Activated T-cell treated with anti-CD3 and anti-CD28 coated beads, Interleukin-2, amount 50 U/mL, for 24 hours (primary cell): ENCODE results near the gene POLN.
A peak's percentile ranks its signal among the peaks of the same experiment; 100 is the strongest.

Experiments
- DNase-seq: peaks from one replicate; pipeline ENCODE4 v3.0.0-alpha.2; 2020
- H3K27ac Mint-ChIP-seq: 2 replicates; pipeline ENCODE4 v1.8.0; 2020; ENCODE audit warnings: mild to moderate bottlenecking, mixed read lengths
- H3K27me3 Mint-ChIP-seq: 2 replicates; pipeline ENCODE4 v1.8.0; 2020; ENCODE audit warnings: mixed read lengths
- H3K36me3 Mint-ChIP-seq: 2 replicates; pipeline ENCODE4 v1.8.0; 2020; ENCODE audit warnings: low read depth, mixed read lengths
- H3K4me1 Mint-ChIP-seq: 2 replicates; pipeline ENCODE4 v1.8.0; 2020; ENCODE audit warnings: low read depth, mixed read lengths
- H3K4me3 Mint-ChIP-seq: 2 replicates; pipeline ENCODE4 v1.8.0; 2020; ENCODE audit warnings: mild to moderate bottlenecking, moderate library complexity, mixed read lengths
- H3K9me3 Mint-ChIP-seq: 2 replicates; pipeline ENCODE4 v1.8.0; 2020; ENCODE audit warnings: mixed read lengths

Gene POLN

DNA sequence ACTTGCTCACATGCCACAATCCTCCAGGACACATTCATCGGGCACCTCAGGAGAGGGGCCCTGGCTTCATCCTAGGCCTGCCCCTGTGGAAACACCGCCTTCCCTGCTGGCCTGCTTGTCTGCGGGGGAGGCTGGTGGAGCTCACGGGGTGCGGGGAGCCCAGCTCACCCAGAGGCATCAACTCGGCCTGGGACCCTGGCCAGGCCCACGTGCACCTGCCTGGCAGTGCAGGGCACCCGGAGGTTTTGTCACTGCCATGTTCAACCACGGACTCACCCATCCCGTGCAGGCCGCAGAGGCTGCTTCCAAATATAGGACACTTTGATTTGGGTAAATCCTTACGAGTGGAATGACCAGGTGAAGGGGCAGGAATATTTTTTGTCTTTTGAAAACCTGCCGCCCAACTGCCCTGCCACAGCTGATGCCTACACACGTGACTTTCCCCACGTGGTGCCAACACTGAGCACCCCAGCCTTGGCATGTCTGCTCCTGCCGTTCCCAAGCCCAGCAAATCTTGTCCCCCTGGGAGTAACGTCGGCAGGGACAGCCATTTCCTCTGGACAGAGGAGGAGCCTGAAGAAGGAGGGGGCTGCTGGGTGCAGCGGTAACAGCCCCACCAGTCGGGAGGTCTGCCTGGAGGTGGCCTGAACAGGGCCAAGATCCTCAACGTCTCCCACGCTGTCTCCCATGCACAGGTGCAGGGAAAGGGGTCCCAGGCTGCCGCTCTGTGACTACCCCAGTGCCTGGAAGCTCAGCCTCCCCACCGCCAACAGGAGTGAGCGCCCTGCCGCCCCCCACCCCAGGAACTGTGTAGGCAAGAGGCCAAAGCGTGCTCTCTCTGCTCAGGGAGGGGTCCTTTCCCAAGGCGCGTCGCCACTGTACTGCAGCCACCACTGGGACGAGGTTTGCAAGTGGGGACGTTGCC lies 11.5 kb upstream of the POLN start:
- H3K4me3 Mint-ChIP-seq: no peak overlapping the region
- H3K9me3 Mint-ChIP-seq: no peaks in the 10 kb centered on the region
- H3K27ac Mint-ChIP-seq: no peak overlapping the region
- peaks cover 15% of the 10 kb centered on the region for H3K36me3 Mint-ChIP-seq
- no peak for DNase-seq
- H3K27me3 Mint-ChIP-seq: no peaks in the 10 kb centered on the region
- peaks cover 4% of the 10 kb centered on the region for H3K4me1 Mint-ChIP-seq

DNA sequence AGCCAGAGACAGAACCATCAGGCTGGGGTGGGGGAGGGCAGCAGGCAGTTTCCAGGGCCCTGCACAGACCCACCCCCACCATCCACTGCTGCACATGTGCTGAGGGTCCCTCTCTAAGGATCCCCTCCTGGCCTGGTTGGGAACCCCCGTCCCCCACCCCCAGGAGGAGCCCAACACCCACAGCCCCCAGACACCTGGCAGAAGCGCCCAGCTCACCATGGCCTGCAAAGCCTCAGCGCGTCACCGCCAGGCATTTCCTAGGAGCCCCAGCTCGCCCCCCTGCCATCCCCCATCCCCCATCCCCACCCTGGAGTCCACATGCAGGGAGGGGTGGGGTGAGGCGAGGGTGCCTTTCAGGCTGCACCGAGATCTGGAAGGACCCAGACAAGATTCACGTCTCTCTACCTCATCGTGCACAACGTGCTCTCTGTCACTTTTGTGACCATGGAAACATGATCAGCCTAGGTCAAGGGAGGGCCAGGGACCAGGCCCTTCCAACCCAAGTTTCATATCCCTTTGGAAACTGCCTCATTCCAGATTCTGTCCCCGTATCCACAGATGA lies 10.7 kb upstream of the POLN start:
- no peak overlapping the region for H3K4me3 Mint-ChIP-seq
- peaks cover 3% of the 10 kb centered on the region for H3K4me1 Mint-ChIP-seq
- no peaks in the 10 kb centered on the region for H3K9me3 Mint-ChIP-seq
- DNase-seq: no peak
- peaks cover 15% of the 10 kb centered on the region for H3K36me3 Mint-ChIP-seq
- H3K27me3 Mint-ChIP-seq: no peaks in the 10 kb centered on the region
- no peak overlapping the region for H3K27ac Mint-ChIP-seq

DNA sequence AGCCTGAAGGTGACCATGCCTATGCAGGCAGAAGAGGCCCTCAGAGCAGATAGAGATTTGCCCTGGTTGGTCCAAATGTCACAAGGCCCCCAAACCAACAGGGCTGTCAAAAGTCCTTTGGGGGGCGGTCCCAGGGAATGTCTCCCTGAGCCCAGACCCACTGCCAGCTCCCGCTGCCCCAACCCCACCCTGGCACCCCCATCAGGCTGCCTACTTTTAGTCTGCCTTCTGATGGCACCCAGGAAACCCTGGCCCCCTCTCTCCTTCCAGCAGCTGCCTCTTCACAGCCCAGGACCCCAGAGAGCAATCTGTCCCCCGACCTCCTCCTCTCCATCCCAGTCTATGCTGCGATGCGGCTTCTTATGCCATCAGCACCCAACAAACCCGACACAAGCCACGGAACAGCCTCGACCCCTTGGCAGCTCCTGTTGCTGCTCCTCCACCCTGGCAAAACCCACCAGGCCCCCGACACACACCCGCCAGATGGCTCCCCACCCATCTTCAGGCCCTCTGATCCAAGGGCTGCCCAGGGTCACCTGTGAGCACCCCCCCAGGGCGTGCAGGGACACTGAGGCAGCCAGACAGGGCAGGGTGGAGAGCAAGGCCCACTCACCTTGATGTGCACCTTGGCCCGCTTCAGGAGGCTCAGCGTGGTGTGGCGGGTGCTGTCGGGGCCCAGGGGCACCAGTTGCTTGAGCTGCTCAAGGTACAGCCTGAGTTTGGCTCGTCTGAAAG lies 10.0 kb upstream of the POLN start:
- Mint-ChIP-seq H3K9me3 (no peaks in the 10 kb centered on the region), H3K4me3 (no peak overlapping the region), H3K36me3 (peaks cover 15% of the 10 kb centered on the region), H3K4me1 (peaks cover 1% of the 10 kb centered on the region), H3K27me3 (no peaks in the 10 kb centered on the region), H3K27ac (peak overlapping the region; percentile 13)
- peak; percentile 22 for DNase-seq

DNA sequence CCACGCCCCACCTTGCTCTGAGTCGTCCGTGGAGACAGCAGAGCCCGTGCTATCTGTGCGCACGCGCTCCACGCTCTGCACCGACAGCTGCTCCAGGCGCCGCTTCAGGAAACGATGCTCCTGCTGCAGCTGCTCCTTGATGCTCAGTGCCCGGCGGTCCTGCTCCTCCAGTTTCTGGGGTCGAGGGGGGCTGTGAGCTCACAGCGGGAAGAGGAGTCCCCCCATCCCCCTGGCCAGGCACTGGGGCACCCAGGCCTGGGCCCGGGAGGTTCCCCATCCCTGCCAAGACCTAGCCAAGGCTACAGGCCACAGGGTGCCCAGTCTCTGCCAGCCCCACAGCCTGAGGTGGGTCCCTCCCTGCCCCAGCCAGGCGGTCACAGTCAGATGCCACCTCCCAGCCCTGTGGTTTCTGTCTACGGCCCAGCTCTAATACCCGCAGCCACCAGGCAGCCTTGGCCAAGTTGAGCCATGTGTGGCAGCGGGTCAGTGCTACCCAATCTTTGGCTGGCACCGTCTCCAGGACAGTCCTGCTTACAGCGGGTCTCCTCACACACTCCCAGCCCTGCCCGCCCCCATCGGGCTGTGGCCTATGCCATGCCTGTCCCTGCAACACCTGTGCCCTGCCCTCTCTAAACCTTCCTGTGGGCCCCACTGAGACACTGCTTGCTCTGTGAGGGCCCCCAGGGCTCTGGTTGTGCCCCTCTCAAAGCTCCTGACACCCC lies 9.3 kb upstream of the POLN start:
- no peak overlapping the region for H3K27ac Mint-ChIP-seq
- H3K4me3 Mint-ChIP-seq: no peak overlapping the region
- no peaks in the 10 kb centered on the region for H3K27me3 Mint-ChIP-seq
- H3K36me3 Mint-ChIP-seq: peaks cover 15% of the 10 kb centered on the region
- H3K9me3 Mint-ChIP-seq: no peaks in the 10 kb centered on the region
- H3K4me1 Mint-ChIP-seq: no peaks in the 10 kb centered on the region
- DNase-seq: no peak

DNA sequence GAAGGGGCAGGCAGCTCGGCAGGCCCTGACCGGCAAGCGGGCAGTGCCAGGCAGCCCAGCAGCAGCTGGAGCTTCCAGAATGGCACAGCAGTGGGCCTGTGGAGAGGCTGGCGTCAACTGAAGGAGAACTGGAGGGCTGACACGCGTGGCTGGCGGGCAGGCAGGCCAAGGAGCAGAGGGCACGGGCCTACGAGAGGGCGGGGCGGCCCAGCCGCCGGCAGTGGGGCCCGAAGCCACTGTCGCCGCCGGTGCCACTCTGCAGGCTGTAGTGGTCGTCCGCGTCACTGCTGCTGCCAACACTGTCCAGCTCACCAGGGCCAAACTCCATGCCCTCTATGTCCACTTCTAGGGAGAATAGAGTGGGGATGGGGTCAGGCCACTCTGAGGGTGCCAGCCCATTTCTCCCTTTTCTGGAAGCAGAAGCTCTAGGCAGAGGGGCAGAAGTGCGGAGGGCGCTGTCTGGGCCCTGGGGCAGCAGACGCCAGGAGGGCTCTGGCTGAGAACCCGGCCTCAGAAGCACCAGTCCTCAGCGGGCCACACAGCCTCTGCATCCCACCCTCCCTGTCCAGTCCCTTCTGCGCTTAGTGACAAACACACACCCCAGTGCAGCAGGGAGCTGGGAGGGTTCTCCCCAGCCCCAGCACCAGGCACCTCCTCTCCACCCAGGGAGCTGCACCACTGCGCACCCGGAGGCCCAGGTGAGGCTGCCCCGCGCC lies 8.6 kb upstream of the POLN start:
- DNase-seq: no peak
- Mint-ChIP-seq H3K9me3 (no peaks in the 10 kb centered on the region), H3K4me3 (no peak overlapping the region), H3K27me3 (no peaks in the 10 kb centered on the region), H3K36me3 (peaks cover 15% of the 10 kb centered on the region), H3K27ac (no peak overlapping the region), H3K4me1 (peaks cover 2% of the 10 kb centered on the region)

DNA sequence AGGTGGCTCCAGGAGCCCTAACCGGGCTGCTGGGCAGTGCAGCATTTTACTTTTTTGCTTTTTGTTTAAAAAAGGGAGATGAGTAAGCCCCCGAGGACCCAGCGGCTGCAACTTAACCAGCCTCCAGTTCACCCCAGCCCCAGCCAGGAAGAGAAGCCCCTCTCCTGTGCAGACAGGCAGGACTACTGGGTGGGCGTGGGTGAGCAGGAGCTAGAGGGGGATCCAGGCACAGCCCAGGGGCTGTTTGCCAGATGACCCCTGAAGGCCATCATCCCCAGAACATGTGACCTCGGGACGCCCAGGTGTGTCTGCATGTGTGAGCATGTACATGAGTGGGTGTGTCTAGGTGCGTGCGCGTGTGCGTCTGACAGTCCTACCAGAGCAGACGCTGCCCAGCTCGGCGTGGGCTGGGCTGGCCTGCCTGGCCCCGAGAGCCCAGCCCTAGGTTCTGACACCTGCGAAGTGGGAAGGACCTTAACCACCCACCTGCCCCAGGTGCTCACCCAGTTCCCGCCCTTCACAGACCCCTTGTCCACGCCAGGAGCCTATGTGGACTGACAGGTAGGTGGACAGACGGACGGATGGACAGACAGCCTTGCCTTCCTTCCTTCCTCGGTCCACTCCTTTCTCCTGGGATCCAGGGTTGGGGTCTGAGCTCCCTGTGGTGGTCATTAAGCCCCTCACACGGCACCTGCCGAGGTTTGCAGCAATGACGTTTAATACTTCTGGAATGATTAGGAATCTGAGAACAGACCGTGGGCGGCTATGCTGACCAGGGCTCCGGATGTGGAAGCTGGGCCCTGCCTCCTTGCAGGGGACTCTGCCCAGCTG lies 7.8 kb upstream of the POLN start:
- H3K36me3 Mint-ChIP-seq: peaks cover 15% of the 10 kb centered on the region
- H3K27me3 Mint-ChIP-seq: no peaks in the 10 kb centered on the region
- no peak overlapping the region for H3K27ac Mint-ChIP-seq
- H3K4me1 Mint-ChIP-seq: peaks cover 10% of the 10 kb centered on the region
- no peak overlapping the region for H3K4me3 Mint-ChIP-seq
- H3K9me3 Mint-ChIP-seq: no peaks in the 10 kb centered on the region
- peak; percentile 29 for DNase-seq

DNA sequence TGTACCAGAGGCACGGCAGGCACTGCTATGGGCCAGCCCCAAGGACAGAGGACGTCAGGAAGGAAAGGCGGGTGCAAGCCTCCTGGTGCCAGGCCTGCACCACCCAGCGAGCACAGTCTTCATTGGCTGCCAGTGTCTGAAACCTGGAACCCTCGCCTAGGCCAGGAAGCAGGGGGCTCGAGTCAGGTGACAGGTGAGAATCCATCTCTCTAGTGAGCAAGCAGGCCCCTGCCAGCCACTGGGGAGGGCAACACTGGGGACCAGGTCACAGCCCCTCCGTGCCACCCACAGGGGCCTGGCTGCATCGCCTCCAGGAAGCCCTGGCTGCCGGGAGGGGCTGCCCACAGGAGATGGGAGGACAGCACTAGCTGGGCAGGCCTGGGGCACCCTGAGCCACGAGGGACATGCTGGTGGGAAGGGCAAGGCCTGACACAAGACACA lies 6.9 kb upstream of the POLN start:
- H3K36me3 Mint-ChIP-seq: peaks cover 8% of the 10 kb centered on the region
- H3K9me3 Mint-ChIP-seq: no peaks in the 10 kb centered on the region
- H3K27me3 Mint-ChIP-seq: no peaks in the 10 kb centered on the region
- H3K4me3 Mint-ChIP-seq: no peak overlapping the region
- no peak overlapping the region for H3K27ac Mint-ChIP-seq
- no peak for DNase-seq
- peaks cover 13% of the 10 kb centered on the region for H3K4me1 Mint-ChIP-seq

DNA sequence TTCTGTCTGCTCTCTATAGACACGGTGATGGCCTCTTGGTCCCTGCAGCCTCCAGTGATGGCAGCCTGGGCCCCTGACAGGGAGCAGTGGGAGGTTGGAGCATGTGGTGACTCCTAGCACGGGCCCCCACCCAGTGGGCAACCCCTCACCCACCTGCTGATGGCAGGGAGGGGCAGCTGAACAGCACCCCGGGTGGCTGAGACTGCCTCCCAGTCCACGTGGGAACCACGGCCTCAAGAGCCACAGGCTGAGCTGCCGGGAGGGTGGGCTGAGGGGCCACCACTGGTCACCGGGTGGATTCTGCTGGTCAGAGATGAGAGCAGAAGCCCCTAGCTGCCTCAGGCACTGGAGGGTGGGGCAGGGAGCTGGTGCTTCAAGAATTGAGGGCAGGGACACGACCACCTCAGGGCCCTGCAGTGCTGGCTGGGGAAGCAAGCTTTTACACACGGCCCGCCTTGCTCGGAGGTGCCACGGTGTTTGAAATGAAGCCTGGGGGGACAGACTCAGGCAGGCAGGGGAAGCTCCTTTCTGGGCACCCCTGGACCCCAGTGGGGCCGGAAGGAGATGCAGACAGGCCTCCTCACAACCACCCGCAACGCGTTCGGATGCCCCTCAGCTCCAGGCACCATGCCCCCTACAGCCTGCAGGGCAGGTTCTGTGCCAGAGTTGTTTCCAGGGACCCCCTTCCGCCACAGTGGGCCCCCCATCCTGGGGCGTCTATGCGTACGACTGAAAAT lies 6.3 kb upstream of the POLN start:
- no peaks in the 10 kb centered on the region for H3K27me3 Mint-ChIP-seq

DNA sequence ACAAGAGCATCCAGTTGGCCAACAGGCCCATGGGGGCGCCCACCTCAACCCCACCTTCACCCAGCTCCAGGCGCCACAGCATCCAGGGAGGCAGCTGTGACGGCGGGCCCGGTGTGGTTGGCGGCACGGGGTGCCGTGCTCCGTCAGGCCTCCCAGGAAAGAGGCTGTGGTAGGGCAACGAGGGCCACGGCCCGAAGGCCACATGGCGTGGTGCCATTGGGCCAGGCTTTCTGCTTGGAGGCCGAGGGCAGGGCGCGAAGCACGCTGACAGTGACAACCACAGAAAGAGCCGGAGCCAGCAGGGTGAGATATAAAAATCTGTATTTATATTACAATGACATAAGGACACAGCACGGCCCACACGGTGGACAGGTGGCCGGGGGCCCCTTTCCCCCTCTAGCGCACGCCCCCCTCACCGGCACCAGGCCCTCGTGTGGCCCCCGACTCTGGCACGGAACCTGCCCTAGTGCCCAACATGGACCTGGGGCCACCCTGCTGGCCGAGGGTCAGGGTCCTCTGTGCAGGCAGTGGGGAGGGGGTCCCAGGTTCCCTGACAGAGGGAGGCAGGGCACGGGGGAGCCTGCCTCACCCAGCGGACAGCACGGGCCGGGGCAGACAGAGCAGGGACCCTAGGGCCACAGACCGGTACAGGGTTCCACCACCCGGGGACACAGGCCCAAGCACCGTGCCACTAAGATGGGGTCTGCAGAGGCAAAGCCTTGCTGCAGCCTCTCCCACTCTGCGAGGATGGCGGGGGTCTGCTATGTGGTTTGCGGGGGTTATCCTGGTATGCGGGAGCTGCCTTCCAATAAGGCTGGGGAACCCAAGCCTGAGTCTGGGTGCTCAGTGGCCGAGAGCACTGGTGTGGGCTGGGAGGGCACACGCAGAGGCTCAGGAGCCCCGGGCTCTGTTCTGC lies 5.5 kb upstream of the POLN start:
- no peaks in the 10 kb centered on the region for H3K9me3 Mint-ChIP-seq
- no peaks in the 10 kb centered on the region for H3K27me3 Mint-ChIP-seq
- H3K4me3 Mint-ChIP-seq: no peak overlapping the region
- H3K27ac Mint-ChIP-seq: no peak overlapping the region
- H3K36me3 Mint-ChIP-seq: peaks cover 5% of the 10 kb centered on the region
- no peak for DNase-seq
- H3K4me1 Mint-ChIP-seq: peaks cover 24% of the 10 kb centered on the region

More for the DNA sequence above, 6.3 kb upstream of the POLN start:
- Mint-ChIP-seq H3K27ac (no peak overlapping the region), H3K4me1 (peaks cover 19% of the 10 kb centered on the region), H3K9me3 (no peaks in the 10 kb centered on the region), H3K4me3 (no peak overlapping the region), H3K36me3 (peaks cover 8% of the 10 kb centered on the region)
- no peak for DNase-seq

DNA sequence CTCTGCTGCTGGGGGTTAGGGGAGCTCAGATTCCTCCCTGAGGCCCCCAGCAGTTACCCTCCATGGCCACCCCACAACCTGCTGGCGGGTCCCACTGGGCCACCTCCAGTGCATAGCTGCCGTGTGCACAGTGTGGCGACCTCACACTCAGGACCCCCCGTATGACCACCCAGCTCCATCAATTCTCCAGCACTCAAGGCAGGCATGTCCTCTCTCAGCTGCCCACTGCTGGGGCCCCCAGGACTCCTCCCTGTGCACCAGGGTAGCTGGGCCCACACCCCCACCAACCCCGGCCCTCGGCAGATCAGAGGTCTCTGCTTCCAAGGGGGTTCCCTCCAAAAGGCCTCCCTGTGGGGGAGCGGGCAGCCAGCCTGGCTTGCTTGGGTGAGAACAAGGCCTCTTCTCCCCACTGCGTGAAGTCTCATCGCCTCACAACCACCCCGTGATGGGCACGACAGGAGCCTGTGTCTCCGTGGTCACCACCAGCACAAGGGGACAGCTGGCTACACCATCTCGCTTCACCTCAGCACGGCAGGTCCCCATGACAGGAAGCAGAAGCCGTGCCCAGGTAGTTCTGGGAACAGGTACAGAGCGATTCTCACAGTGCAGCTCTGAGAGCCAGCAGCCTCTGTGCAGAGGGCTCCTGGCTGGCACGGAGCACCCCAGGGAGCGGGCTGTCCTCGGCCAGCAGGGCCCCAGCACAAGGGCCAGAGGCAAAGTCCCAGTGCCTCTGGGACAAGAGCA lies 4.6 kb upstream of the POLN start:
- Mint-ChIP-seq H3K9me3 (no peaks in the 10 kb centered on the region), H3K27me3 (no peaks in the 10 kb centered on the region), H3K4me1 (peaks cover 26% of the 10 kb centered on the region), H3K27ac (no peak overlapping the region), H3K36me3 (peaks cover 6% of the 10 kb centered on the region), H3K4me3 (no peak overlapping the region)
- DNase-seq: no peak

DNA sequence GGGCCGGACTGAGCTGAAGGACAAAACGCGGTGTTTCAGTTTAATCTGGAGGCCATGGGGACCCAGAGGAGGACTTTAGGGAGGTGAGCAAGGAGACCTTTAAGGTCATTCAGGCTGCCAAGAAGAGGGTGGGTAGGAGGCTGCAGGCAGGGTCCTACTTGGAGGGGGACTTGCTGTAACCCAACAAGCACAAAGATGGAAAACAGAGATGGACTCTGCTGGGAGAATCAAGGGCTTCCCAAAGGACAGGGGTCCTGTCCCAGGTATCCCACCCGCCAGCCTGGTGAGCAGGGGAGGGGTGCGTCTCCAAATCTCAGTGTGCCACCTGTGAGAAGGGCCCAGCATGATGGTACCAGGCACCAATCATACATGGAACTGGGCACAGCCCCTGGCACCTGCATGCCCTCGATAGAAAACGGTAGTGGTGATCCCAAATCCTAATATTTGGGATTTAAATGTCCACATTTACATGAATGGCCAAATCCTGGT lies 3.9 kb upstream of the POLN start:
- no peaks in the 10 kb centered on the region for H3K27me3 Mint-ChIP-seq
- H3K4me3 Mint-ChIP-seq: no peak overlapping the region
- H3K27ac Mint-ChIP-seq: peak overlapping the region; percentile 27
- H3K36me3 Mint-ChIP-seq: peaks cover 11% of the 10 kb centered on the region
- no peak for DNase-seq
- peaks cover 27% of the 10 kb centered on the region for H3K4me1 Mint-ChIP-seq
- no peaks in the 10 kb centered on the region for H3K9me3 Mint-ChIP-seq
